Muscle of arm (tissue), 12 donors: ENCODE data around the gene PAX7. TPM values are rescaled to one million over a fixed set of nuclear protein-coding genes. Genes with fewer than 3 reads are reported as not detected.
"Not testable (repeated sequence)": the region's sequence is repeated elsewhere in the genome, so short reads cannot be mapped to it uniquely, and the experiment has no call there.

Experiments used
- DNase-seq: peaks from one replicate; pipeline ENCODE4 v3.0.0-alpha.2; 2013
- polyA plus RNA-seq, 12 donors: library from polyadenylated mRNA; unstranded; fragments of 120-200 nt; gene quantifications; one replicate each; pipeline ENCODE4 v1.2.1, GENCODE V29; 2013; ENCODE audit not compliant: insufficient read length in 12 of 12

The PAX7 gene
- polyA plus RNA-seq, 12 donors = 22.9 to 64.5 (median 50.3) TPM; not detected in 1

DNA sequence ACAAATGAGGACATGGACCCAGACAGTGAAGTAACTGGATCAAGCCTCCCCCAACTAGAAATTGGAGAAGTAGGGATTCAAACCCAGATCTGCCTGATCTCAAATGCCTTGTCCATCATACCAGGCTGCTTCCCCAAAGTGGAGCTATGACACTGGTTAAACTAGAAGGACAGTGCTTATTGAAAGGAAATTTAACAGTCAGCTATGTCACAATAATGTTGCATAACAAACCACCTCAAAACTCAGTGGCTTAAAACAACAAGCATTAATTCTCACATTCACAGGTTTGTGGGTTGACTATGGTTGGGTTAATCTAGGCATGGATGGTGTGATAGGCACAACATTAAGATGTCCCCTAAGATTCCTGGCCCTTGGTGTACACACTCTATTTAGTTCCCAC is 121.8 kb downstream of the PAX7 start:
- DNase-seq = no peak

DNA sequence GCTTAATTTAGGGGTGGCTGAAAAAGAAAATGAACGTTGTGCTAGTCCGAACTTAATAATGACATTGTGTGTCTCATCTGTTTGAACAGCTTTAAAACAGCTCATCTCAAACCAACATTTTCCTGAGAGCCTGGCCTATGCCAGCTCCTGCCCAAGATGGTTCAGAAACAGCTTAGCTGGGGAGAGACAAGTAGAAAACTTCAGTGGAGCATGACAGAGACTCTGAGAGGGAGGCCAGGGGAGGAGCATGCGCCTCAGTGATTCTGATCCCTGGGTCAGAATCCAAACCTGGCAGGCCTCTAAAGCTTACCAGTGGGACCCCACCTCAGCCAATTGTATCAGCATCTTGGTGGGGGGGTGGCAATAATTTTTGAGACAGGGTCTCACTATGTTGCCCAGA is 129.5 kb downstream of the PAX7 start:
- DNase-seq = no peak

DNA sequence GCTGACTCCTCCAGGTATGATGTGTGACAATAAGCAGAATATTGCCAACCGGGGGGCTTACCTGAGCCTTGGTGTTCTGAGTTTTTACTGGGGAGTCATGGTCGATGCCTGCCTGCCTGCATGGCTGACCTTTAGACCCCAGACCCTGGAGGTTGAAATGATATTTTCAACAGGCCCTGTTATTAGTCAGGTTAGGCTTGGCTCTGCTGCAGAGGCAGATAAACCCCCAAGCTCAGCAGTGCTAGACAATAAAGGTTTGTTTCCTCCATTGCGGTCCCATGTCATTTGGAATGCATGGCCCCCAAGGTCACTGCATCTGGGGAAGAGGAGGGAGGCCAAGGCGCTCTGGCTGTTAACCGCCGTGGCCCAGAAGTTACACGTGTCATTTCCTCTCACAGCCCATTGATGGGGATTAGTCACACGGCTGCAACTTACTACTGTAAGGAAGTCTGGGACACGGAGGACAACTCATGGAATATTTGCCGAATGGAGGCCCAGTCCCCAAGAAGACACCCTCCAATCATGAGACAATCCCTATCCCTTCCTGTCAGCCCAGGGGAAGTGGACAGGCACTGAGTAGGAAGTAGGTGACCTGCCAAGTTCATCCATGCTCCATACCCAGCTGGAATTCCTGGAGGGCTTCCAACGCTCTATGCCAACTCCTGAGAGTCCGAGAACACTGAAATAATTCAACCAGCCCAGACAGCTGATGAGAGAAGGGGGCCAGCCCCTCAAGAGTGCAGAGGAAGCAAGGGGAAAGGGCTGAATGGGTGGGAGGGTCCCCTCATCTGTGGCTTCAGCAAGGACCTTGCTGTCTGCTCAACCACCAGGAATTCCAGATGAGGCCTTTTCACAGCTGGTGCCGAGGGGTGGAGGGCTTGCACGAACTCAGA is 131.5 kb downstream of the PAX7 start:
- peak; percentile 38 for DNase-seq

DNA sequence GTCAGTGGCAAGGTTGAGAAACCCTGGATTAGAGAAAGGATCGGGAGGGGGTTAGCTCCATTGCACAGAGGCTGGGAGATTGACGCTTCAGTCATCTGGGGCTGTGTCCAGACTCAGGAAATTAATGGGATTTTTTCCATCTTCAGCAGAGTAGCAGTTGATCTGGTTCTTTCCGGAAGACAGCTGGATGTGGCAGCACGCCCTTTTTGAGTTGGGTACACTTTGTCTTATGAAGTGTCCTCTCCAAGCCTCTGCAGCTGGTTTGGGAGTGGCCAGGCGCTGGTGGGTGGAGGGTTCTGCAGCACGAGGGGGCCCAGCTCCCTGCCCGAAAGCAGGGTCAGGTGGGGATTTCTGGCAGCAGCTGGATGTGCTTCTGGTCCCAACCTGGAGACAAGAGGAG is 133.7 kb downstream of the PAX7 start:
- peak; percentile 29 for DNase-seq

DNA sequence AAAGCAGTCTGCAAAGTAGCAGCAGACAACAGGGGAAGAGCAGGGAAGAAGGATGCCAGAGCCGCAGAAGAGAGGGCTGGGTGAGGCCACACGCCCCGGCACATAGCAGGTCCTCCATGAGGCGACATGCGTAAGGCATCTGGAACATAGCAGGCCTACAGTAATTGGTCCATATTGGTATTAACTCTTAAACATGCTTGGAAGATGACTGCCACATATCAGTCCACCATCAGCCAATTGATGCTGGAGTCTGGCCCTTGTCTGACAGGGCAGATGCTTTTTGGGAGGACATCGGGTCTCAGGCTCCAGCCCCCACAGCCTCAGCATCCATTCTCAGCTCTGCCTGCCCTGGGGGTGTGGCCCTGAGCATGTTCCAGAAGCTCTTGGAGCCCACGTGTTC is 135.1 kb downstream of the PAX7 start:
- no peak for DNase-seq

DNA sequence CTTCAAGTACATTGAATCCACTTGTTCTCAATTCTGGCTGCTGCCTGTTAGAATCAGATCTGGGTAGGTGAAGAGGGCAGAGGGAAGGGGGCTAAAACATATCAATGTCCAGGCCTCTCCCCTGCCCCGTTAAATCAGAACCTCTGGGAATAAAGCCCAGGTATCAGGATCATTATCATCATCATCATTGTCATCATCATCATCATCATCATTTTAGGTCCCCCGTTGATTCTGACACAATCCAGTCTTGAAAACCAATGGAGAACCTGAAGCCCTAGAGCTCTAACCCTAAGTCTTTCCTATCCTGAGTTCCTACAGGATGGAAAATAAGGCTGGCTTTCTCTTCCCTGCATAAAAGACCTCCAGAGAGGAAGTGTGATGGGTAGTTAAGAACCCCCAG is 135.7 kb downstream of the PAX7 start:
- DNase-seq = no peak

DNA sequence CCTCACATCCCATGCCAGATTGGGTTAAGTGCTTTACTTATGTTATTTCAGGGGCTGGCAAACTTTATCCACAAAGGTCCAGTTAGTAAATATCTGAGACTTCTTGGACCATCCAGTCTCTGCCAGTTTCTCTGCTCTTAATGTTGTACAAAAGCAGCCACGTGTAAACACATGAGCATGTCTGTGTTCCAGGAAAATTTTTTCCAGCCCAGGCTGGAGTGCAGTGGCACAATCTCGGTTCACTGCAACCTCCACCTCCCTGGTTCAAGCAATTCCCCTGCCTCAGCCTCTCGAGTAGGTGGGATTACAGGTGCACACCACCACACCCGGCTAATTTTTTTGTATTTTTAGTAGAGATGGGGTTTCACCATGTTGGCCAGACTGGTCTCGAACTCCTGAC is 136.9 kb downstream of the PAX7 start:
- DNase-seq = not testable (repeated sequence)

DNA sequence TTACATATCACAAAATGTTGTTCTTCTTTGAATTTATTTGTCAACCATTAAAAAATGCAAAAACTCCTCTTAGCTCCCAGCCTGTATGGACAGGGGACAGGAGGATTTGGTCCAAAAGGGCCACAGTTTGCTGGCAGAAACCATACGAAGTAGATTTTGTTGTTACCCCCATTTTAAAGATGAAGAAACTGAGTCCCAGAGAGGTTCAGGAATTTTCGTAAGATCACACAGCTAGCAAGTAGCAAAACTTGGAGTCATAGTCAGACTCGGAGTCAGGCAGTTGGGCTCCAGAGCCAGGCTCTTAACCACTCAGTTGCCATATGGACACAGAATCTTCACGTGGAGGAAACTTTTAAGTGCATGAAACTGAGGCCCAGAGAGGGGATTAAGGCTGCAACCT is 137.4 kb downstream of the PAX7 start:
- no peak for DNase-seq

DNA sequence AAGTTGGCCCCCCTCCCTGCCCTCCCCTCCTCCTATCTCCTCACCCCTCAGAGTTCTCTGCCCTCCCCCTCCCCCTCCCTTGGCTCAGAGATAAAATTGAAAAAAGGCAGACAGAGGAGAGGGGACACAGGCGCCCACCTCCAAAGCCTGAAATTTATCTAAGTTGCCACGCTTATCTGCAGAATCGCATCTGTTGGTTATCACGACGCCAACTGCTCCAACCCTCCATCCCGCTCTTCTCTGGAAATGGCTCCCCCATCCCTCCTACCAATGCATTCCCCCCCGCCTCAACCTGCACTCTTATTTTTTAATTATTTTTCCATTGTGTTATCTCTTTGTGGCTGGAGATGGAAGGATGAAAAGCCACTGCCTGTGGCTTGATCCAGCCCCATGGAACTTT is 138.5 kb downstream of the PAX7 start:
- no peak for DNase-seq

DNA sequence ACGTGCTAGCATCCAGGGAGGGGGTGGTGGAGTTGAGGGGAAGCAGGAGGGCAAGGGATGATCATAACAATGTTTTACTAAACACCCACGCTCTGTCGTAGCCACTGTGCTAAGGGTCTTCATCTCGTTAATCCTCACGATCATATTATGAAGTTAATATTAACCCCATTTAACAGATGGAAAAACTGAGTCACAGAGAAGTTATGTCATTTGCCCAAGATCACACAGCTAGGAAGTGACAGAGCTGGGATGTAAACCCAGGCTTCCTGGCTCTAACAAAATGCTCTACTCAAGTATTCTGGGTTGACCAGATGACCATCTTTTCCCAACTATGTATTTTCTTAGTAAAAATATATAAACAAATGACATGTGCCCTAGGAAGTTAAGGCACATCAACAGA is 140.2 kb downstream of the PAX7 start:
- no peak for DNase-seq

DNA sequence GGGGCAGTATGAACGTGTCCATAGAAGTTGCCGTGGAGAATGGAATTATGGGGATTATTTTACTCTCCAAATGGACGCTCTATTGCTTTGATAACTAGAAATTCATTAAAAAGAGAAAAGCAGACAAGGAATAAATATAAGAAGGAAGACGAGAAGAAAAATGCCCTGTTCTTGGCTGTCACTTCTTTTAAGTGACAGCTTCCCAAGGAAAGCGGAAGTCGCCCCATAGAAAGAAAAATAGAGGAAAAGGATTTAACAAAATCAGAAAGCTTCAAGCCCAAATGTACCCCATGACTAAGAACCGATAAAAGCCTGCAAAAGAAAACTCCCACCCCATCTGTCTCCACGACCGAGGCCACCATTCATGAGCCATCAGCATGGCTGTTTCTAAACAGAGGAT is 143.1 kb downstream of the PAX7 start:
- no peak for DNase-seq

DNA sequence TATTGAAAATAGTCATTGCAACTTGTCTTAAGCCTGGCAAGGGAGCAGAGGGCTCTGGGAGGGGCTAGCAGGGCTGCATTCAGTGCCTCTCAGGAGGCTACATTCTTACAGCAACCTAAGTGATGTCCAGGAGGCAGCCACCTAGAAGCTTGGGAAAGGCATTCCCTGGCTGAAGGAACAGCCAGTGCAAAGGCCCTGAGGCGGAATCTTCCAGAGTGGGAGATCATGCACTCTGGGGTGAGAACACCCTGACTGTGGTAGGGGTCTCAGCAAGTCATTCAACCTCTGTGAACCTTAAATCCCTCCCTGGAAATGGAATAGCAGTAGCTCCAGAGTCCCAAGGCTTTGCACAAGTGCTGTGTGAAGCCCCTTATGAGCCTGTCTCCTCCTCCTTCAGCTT is 144.7 kb downstream of the PAX7 start:
- no peak for DNase-seq

DNA sequence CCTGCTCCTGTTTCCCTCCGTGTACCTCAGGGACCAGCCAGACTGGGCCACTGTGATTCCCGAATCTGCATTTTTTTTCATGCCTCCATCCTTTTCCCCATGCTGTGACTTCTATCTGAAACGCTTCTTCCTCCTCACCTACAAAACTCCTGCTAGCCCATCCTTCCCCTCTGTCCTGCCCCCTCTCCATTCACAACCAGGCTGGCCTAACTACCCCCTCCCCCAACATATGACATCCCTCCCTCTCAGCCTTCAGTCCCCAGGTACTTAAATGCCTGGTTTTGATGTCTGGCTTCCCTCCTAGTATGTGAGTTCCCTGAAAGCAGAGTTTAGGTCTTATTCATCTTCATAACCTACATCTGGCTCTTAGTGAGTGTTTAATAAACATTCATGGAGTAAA is 146.1 kb downstream of the PAX7 start:
- no peak for DNase-seq

DNA sequence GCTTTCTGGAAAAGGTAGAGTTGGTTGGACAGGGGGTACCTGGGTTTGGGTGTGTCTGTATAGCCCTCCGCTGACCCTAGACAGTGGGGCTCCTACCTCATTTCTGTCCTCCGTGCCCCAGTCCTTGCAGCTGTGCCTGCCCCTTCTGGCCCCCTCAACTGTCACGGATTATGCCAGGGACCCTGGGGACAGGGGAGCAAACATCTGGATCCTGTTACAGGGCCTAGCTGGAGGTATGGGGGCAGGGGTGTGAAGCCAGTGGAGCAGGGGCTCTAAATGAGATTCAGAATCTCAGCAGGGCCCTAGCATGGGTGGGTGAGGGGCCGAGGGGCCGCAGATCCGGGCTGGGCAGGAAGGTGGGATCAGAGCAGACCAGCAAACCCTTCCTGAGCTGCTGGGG is 147.8 kb downstream of the PAX7 start:
- DNase-seq = no peak

DNA sequence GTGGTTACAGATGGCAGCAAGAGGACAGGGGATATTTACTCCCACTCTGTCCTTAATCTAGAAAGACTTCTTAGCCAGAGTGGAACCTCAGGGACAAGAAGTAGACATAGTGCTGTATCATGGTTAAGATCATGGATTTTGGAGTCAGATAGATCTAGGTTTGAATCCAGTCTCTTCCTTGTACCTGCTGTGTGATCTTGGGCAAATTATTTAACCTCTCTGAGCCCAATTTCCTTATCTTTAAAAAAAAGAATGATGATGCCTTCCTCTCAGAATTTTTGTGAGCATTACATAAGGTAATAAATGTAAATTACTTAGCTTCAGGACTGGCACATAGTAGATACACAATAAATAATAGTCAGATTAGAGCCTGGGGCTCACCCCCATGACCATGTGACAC is 150.4 kb downstream of the PAX7 start:
- DNase-seq = no peak

DNA sequence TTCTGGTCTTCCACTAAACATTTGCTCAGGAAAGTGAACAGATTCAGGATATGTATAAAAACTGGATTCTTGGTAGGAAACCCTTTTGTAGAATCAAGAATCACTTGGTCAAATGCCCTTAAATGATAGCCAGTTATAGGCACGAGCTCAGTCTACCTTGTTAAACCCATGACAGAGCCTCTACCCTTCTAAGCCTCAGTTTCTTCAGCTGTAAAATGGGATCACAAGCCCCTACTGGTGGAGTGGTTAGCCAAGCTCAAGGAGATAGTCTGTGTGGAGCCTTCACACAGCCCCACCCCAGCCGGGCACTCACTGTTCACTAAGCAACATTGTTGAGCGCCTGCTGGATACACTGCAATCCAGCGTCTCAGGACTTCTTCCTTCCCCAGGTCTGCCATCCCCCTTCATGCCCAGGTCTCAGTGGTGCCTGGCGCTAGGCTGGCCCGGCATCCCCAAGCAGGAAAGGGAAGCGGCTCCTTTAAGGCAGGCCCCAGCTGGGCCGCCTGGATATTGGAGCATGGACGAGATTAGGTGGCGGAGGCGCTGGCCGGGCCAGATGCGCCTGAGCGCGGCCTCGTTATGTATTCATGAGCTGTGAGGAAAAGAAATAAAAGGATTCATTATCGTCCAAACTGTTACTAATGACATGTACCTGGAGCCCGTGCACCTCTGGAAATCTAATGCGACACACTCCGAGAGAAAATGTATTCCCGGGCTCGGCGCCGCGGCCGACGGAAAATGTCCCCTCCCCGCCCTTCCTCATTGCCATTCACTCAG is 153.2 kb downstream of the PAX7 start:
- DNase-seq = no peak

DNA sequence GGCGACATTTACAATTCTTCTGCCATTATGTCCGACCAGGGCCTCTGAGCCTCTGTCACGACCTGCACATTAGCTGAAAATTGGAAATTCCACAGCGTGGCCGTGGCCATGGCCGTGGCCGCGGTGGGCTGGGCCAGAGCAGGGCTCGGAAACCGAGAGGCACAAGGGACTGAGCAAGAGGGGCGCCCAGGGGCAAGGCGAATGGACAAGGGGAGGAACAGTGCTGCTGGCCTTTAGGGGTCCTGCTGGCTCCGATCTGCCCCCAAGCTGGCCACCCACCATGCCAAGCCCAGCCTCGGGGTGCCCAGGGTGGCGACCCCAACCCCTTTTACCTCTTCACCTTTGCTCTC is 153.8 kb downstream of the PAX7 start:
- DNase-seq = no peak

DNA sequence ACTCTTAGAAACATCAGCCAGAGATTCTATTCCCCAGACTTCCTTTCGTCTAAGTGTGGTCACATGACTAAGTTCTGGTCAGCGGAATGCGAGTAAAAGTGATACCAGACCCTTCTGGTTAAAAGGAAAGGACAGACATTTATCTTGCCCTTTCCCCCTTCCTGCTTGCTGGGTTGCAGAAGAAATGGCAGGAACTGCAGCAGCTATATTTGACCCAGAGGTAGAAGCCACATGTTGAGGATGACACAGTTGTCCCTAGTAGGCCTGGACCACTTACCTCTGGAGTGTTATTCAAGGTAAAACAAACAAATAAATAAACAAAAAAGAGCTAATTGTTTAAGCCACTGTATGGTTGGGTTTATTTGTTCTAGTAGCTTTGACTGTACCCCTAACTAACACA is 155.5 kb downstream of the PAX7 start:
- DNase-seq = no peak

DNA sequence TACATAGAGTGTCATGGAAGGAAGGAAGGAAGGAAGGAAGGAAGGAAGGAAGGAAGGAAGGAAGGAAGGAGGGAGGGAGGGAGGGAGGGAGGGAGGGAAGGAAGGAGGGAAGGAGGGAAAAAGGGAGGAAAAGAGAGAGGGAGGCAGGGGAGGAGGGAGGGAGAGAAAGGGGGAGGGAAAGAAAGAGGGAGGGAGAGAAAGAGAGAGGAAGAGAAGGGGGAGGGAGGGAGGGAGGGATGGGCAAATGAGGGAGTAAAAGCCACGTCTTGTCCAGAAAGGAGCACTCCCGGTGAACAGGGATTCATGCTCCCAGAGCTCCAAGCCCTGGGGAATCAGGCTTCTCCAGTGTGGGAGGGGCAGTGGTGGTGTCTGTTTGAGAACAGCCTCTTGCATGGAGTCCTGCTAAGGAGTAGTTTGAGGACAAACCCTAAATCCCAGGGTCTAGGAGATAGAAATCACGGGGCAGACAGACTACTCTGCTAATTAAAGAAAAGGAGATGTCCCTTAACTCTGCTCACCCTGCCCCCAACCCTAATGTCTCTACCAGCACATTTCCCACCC is 157.3 kb downstream of the PAX7 start:
- no peak for DNase-seq

DNA sequence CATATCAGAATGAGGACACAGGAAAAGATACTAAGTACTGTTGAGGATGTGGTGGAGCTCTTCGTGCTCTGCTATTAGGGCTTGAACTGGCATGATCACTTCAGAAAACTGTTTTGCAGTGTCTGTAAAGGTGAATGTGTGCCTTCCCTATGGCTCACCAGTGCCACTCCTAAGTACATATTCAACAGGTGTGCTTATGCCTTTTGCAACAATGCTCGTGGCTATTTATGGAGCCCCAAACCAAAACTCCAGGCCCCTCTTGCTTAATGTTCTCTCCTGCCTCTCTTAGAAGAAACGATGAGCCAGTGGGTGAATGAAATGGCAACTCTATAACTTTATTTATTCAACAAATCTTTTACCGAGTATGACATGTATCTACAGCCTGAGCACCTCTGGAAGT is 158.6 kb downstream of the PAX7 start:
- no peak for DNase-seq

DNA sequence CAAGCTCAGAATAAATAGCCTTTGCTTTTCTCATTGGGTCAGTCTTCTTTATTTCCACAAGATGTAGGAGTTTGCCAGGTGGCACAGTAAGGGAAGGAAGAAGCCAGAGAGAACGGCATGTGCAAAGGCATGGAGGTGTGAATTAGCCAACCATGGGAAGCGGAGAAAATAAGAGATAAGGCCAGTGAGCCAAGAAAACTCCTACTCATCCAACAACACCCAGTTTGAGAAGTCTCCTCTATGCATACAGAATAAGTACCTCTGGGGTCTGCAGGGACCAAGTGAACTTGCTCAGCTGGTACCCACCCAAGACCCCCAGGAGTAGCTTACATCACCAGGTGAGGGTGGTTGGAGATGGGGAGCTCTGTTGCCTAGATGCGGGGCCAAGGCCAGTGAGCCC is 162.1 kb downstream of the PAX7 start:
- DNase-seq = no peak

DNA sequence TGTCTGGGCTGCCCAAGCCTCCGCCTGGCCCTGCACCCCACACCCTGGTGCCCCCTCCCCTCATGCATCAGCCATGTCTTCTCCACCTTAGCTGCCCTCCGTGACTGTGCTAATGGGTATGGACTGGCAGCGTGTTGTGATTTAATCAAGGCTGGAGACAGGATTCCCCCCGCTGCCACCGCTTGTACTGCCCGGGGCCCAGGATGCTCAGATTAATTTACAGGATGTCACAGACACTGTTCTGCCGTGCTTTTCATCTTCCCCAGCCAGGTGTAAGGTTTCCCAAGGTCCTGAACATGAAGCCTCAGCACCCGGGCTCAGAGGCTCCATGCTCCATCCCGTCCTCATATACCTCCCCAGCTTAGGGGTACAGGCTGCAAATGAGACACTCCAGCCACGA is 162.5 kb downstream of the PAX7 start:
- DNase-seq = no peak

DNA sequence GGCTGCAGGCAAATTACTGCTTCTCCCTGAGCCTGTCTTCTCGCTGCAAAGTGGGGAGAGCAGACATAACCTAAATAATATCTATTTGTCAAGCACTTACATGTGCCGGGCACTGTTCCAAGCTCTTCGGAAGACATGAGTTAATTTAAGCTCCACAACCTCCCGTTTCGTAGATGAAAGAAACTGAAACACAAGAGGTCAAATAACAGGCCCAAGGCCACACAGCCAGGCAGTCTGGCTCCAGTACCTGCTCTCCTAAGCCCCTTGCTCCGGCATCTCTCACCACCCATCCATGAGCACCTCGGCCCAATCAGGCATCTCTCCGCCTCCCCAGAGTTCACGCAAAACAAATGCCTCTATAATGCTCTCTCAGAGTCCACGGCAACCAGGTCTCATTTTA is 163.4 kb downstream of the PAX7 start:
- DNase-seq = no peak
